ENCODE measurements around the gene PER3. TPM values are rescaled to one million over a fixed set of nuclear protein-coding genes. Genes with fewer than 3 reads are reported as not detected.

Gene PER3
- total RNA-seq, 2 donors from 2014 or later, result 12.0 to 20.6 TPM

GRCh38 chr1:7813677-7814373 lies 29.7 kb downstream of the PER3 start:
- H3K9me3 ChIP-seq, result no peaks in the 10 kb centered on the region
- no peaks in the 10 kb centered on the region for H3K36me3 ChIP-seq
- no peak for TF ChIP-seq CTCF (IDR thresholded peaks at IDR 0.05)
- TF ChIP-seq POLR2AphosphoS5 (IDR thresholded peaks at IDR 0.05), result no peak
- no peak for TF ChIP-seq POLR2A (IDR thresholded peaks at IDR 0.05)
- WGBS, result 100% methylated on average over 3 of the region's 3 CpGs
- intact Hi-C loops (cut with DNase I), result no loop called here
- H3K4me1 ChIP-seq (replicated peaks), result no peaks in the 10 kb centered on the region
- no peak overlapping the region for H3K4me3 ChIP-seq
- H3K27ac ChIP-seq, result no peak overlapping the region
- no peaks in the 10 kb centered on the region for H3K27me3 ChIP-seq (replicated peaks; ENCODE audit: insufficient read depth)
- no peak for DNase-seq (ENCODE audit: low spot score)

GRCh38 chr1:7821282-7821681 lies 37.2 kb downstream of the PER3 start:
- no peak overlapping the region for H3K27ac ChIP-seq
- H3K4me3 ChIP-seq, result no peak overlapping the region
- 76% methylated on average over 3 of the region's 3 CpGs for WGBS
- TF ChIP-seq POLR2AphosphoS5 (IDR thresholded peaks at IDR 0.05), result no peak
- TF ChIP-seq POLR2A (IDR thresholded peaks at IDR 0.05), result no peak
- TF ChIP-seq CTCF (IDR thresholded peaks at IDR 0.05), result no peak
- no peaks in the 10 kb centered on the region for H3K4me1 ChIP-seq (replicated peaks)
- intact Hi-C loops (cut with DNase I), result no loop called here
- no peaks in the 10 kb centered on the region for H3K9me3 ChIP-seq
- no peaks in the 10 kb centered on the region for H3K27me3 ChIP-seq (replicated peaks; ENCODE audit: insufficient read depth)
- H3K36me3 ChIP-seq, result no peaks in the 10 kb centered on the region
- DNase-seq (ENCODE audit: low spot score), result no peak

GRCh38 chr1:7824701-7825100 lies 40.6 kb downstream of the PER3 start:
- DNase-seq (ENCODE audit: low spot score), result no peak
- intact Hi-C loops (cut with DNase I), result no loop called here
- Histone ChIP-seq H3K9me3 (no peaks in the 10 kb centered on the region), H3K36me3 (peaks cover 0 to 6% of the 10 kb centered on the region in 2 donors), H3K4me1 (replicated peaks) (no peaks in the 10 kb centered on the region), H3K27ac (no peak overlapping the region), H3K27me3 (replicated peaks; ENCODE audit: insufficient read depth) (no peaks in the 10 kb centered on the region), H3K4me3 (no peak overlapping the region)
- 95% methylated on average over 8 of the region's 8 CpGs for WGBS
- TF ChIP-seq POLR2A (IDR thresholded peaks at IDR 0.05), result no peak
- no peak for TF ChIP-seq CTCF (IDR thresholded peaks at IDR 0.05)
- TF ChIP-seq POLR2AphosphoS5 (IDR thresholded peaks at IDR 0.05), result no peak

- no peaks in the 10 kb centered on the region for H3K9me3 ChIP-seq
- no peak overlapping the region for H3K4me3 ChIP-seq
- H3K27ac ChIP-seq, result no peak overlapping the region
- no peak for DNase-seq (ENCODE audit: low spot score)
- intact Hi-C loops (cut with DNase I), result no loop called here
- 79% methylated on average over 7 of the region's 7 CpGs for WGBS
- TF ChIP-seq POLR2AphosphoS5 (IDR thresholded peaks at IDR 0.05), result no peak
- no peak for TF ChIP-seq CTCF (IDR thresholded peaks at IDR 0.05)
- no peak for TF ChIP-seq POLR2A (IDR thresholded peaks at IDR 0.05)
- no peaks in the 10 kb centered on the region for H3K27me3 ChIP-seq (replicated peaks; ENCODE audit: insufficient read depth)
- H3K4me1 ChIP-seq (replicated peaks), result no peaks in the 10 kb centered on the region
- peaks cover 0 to 6% of the 10 kb centered on the region in 2 donors for H3K36me3 ChIP-seq
Observed at GRCh38 chr1:7826363-7826762, 42.3 kb downstream of the PER3 start.
